ENCODE results near the gene GPR17. TPM values are rescaled to one million over a fixed set of nuclear protein-coding genes. Genes with fewer than 3 reads are reported as not detected.

GPR17 gene
- total RNA-seq, 1 experiment from 2014 or later, result not detected

GRCh38 chr2:127628767-127629614, 17.0 kb upstream of the GPR17 start:
- H3K9me3 ChIP-seq (replicated peaks), result no peaks in the 10 kb centered on the region
- DNase-seq (ENCODE audit: low read depth in 1 of 2, low spot score in 2 of 2), result no peak
- no peak overlapping the region for H3K4me3 ChIP-seq
- no peak overlapping the region for H3K27ac ChIP-seq
- H3K27me3 ChIP-seq (replicated peaks), result no peaks in the 10 kb centered on the region
- H3K36me3 ChIP-seq, result no peaks in the 10 kb centered on the region
- H3K4me1 ChIP-seq (replicated peaks), result peaks cover 9% of the 10 kb centered on the region

- no peak overlapping the region for H3K27ac ChIP-seq
- no peaks in the 10 kb centered on the region for H3K36me3 ChIP-seq
Observed at GRCh38 chr2:127629637-127630036, 16.3 kb upstream of the GPR17 start.

GRCh38 chr2:127630096-127630863, 15.7 kb upstream of the GPR17 start:
- Histone ChIP-seq H3K4me1 (replicated peaks) (no peaks in the 10 kb centered on the region), H3K27me3 (replicated peaks) (no peaks in the 10 kb centered on the region), H3K27ac (no peak overlapping the region), H3K9me3 (replicated peaks) (no peaks in the 10 kb centered on the region), H3K36me3 (no peaks in the 10 kb centered on the region), H3K4me3 (no peak overlapping the region)
- no peak for DNase-seq (ENCODE audit: low read depth in 1 of 2, low spot score in 2 of 2)

More at GRCh38 chr2:127629637-127630036, 16.3 kb upstream of the GPR17 start:
- Histone ChIP-seq H3K4me1 (replicated peaks) (peaks cover 3% of the 10 kb centered on the region), H3K27me3 (replicated peaks) (no peaks in the 10 kb centered on the region), H3K4me3 (no peak overlapping the region), H3K9me3 (replicated peaks) (no peaks in the 10 kb centered on the region)
- no peak for DNase-seq (ENCODE audit: low read depth in 1 of 2, low spot score in 2 of 2)

GRCh38 chr2:127630864-127631540, 15.0 kb upstream of the GPR17 start:
- no peaks in the 10 kb centered on the region for H3K27me3 ChIP-seq (replicated peaks)
- no peak for DNase-seq (ENCODE audit: low read depth in 1 of 2, low spot score in 2 of 2)
- H3K4me1 ChIP-seq (replicated peaks), result no peaks in the 10 kb centered on the region
- no peak overlapping the region for H3K27ac ChIP-seq
- no peak overlapping the region for H3K4me3 ChIP-seq
- no peaks in the 10 kb centered on the region for H3K9me3 ChIP-seq (replicated peaks)
- H3K36me3 ChIP-seq, result 0 out of 2 replicates have a peak, but pooled peaks cover 2% of the 10 kb centered on the region

- DNase-seq (ENCODE audit: low read depth in 1 of 2, low spot score in 2 of 2), result no peak
Observed at GRCh38 chr2:127631541-127631996, 14.4 kb upstream of the GPR17 start.

GRCh38 chr2:127631997-127632581, 13.9 kb upstream of the GPR17 start:
- Histone ChIP-seq H3K9me3 (replicated peaks) (no peaks in the 10 kb centered on the region), H3K27ac (no peak overlapping the region), H3K27me3 (replicated peaks) (no peaks in the 10 kb centered on the region), H3K4me1 (replicated peaks) (peaks cover 4% of the 10 kb centered on the region), H3K36me3 (0 out of 2 replicates have a peak, but pooled peaks cover 2% of the 10 kb centered on the region), H3K4me3 (no peak overlapping the region)
- no peak for DNase-seq (ENCODE audit: low read depth in 1 of 2, low spot score in 2 of 2)

More at GRCh38 chr2:127631541-127631996, 14.4 kb upstream of the GPR17 start:
- no peaks in the 10 kb centered on the region for H3K27me3 ChIP-seq (replicated peaks)
- H3K36me3 ChIP-seq, result 0 out of 2 replicates have a peak, but pooled peaks cover 2% of the 10 kb centered on the region
- H3K4me3 ChIP-seq, result no peak overlapping the region
- H3K27ac ChIP-seq, result no peak overlapping the region
- H3K4me1 ChIP-seq (replicated peaks), result no peaks in the 10 kb centered on the region
- H3K9me3 ChIP-seq (replicated peaks), result no peaks in the 10 kb centered on the region

GRCh38 chr2:127632592-127633489, 13.1 kb upstream of the GPR17 start:
- Histone ChIP-seq H3K27me3 (replicated peaks) (no peaks in the 10 kb centered on the region), H3K9me3 (replicated peaks) (no peaks in the 10 kb centered on the region), H3K4me3 (no peak overlapping the region), H3K4me1 (replicated peaks) (peaks cover 11% of the 10 kb centered on the region), H3K36me3 (0 out of 2 replicates have a peak, but pooled peaks cover 2% of the 10 kb centered on the region), H3K27ac (no peak overlapping the region)
- DNase-seq (ENCODE audit: low read depth in 1 of 2, low spot score in 2 of 2), result no peak

GRCh38 chr2:127633556-127634065, 12.3 kb upstream of the GPR17 start:
- DNase-seq (ENCODE audit: low read depth in 1 of 2, low spot score in 2 of 2), result no peak

GRCh38 chr2:127634066-127634617, 11.8 kb upstream of the GPR17 start:
- H3K27ac ChIP-seq, result no peak overlapping the region
- no peak overlapping the region for H3K4me3 ChIP-seq

More at GRCh38 chr2:127633556-127634065, 12.3 kb upstream of the GPR17 start:
- Histone ChIP-seq H3K27ac (no peak overlapping the region), H3K4me1 (replicated peaks) (peaks cover 19% of the 10 kb centered on the region), H3K9me3 (replicated peaks) (no peaks in the 10 kb centered on the region), H3K4me3 (no peak overlapping the region), H3K27me3 (replicated peaks) (no peaks in the 10 kb centered on the region), H3K36me3 (peaks cover 5% of the 10 kb centered on the region; the same call in 1 of the 2 replicates)

GRCh38 chr2:127634626-127635379, 11.2 kb upstream of the GPR17 start:
- DNase-seq (ENCODE audit: low read depth in 1 of 2, low spot score in 2 of 2), result no peak
- no peak overlapping the region for H3K27ac ChIP-seq
- H3K9me3 ChIP-seq (replicated peaks), result no peaks in the 10 kb centered on the region
- no peaks in the 10 kb centered on the region for H3K27me3 ChIP-seq (replicated peaks)
- no peak overlapping the region for H3K4me3 ChIP-seq
- H3K36me3 ChIP-seq, result peaks cover 6% of the 10 kb centered on the region; the same call in 1 of the 2 replicates
- H3K4me1 ChIP-seq (replicated peaks), result peaks cover 20% of the 10 kb centered on the region

More at GRCh38 chr2:127634066-127634617, 11.8 kb upstream of the GPR17 start:
- no peaks in the 10 kb centered on the region for H3K27me3 ChIP-seq (replicated peaks)
- H3K9me3 ChIP-seq (replicated peaks), result no peaks in the 10 kb centered on the region
- H3K4me1 ChIP-seq (replicated peaks), result peaks cover 20% of the 10 kb centered on the region
- no peak for DNase-seq (ENCODE audit: low read depth in 1 of 2, low spot score in 2 of 2)
- H3K36me3 ChIP-seq, result peaks cover 6% of the 10 kb centered on the region; the same call in 1 of the 2 replicates

- H3K9me3 ChIP-seq (replicated peaks), result no peaks in the 10 kb centered on the region
- DNase-seq (ENCODE audit: low read depth in 1 of 2, low spot score in 2 of 2), result no peak
- H3K4me1 ChIP-seq (replicated peaks), result peaks cover 20% of the 10 kb centered on the region
- H3K4me3 ChIP-seq, result no peak overlapping the region
- H3K27me3 ChIP-seq (replicated peaks), result no peaks in the 10 kb centered on the region
- peaks cover 6% of the 10 kb centered on the region; the same call in 1 of the 2 replicates for H3K36me3 ChIP-seq
- H3K27ac ChIP-seq, result no peak overlapping the region
Observed at GRCh38 chr2:127635380-127636237, 10.3 kb upstream of the GPR17 start.
